ENCODE measurements around the gene PBX1.

Gene PBX1

DNA sequence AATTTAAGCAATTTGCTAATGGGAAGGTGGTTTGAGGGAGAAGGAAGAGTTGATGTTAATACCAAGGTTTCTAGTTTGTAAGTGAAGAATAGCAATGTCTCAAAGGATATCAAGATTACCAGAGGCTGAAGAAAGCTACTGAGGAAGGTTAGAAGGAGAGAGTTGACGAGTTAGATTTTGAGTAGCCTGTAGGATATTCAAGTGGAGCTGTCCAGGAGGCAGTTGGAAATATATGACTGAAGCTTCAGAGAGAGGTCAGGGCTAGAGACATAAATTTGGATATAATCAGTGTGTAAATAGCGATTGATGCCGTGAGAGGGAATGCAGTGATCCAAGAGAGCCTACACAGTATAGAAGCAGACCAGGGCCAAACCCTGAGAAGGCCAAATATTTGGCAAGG is 48.4 kb downstream of the PBX1 start:
- Histone ChIP-seq H3K4me1 (ENCODE audit: control insufficient read depth, low read length) (no peaks in the 10 kb centered on the region), H4K20me1 (ENCODE audit: control insufficient read depth, insufficient read depth, low read depth, low read length) (no peaks in the 10 kb centered on the region), H3K4me2 (ENCODE audit: low read length) (no peak overlapping the region), H3K4me3 (ENCODE audit: low read length) (no peak overlapping the region), H3K27me3 (ENCODE audit: control insufficient read depth, low read length) (0 out of 2 replicates have a peak, but pooled peaks cover 3% of the 10 kb centered on the region), H3K36me3 (ENCODE audit: control insufficient read depth, low read length) (no peaks in the 10 kb centered on the region), H3K79me2 (ENCODE audit: control insufficient read depth, low read length) (no peaks in the 10 kb centered on the region), H3K9me3 (ENCODE audit: control insufficient read depth, insufficient read depth, low read length) (no peaks in the 10 kb centered on the region), H3F3A (ENCODE audit: control insufficient read depth, insufficient read depth) (no peaks in the 10 kb centered on the region), H3K27ac (ENCODE audit: low read depth, low read length) (no peak overlapping the region), H3K9me2 (replicated peaks; ENCODE audit: control insufficient read depth, low read length) (no peaks in the 10 kb centered on the region)
- TF ChIP-seq, protein P1, sequence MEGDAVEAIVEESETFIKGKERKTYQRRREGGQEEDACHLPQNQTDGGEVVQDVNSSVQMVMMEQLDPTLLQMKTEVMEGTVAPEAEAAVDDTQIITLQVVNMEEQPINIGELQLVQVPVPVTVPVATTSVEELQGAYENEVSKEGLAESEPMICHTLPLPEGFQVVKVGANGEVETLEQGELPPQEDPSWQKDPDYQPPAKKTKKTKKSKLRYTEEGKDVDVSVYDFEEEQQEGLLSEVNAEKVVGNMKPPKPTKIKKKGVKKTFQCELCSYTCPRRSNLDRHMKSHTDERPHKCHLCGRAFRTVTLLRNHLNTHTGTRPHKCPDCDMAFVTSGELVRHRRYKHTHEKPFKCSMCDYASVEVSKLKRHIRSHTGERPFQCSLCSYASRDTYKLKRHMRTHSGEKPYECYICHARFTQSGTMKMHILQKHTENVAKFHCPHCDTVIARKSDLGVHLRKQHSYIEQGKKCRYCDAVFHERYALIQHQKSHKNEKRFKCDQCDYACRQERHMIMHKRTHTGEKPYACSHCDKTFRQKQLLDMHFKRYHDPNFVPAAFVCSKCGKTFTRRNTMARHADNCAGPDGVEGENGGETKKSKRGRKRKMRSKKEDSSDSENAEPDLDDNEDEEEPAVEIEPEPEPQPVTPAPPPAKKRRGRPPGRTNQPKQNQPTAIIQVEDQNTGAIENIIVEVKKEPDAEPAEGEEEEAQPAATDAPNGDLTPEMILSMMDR (IDR thresholded peaks at IDR 0.05; ENCODE audit: low read depth, low read length, poor library complexity, severe bottlenecking), result no peak
- no peak for TF ChIP-seq EZH2phosphoT487 (IDR thresholded peaks at IDR 0.05; ENCODE audit: borderline replicate concordance, low read length)

DNA sequence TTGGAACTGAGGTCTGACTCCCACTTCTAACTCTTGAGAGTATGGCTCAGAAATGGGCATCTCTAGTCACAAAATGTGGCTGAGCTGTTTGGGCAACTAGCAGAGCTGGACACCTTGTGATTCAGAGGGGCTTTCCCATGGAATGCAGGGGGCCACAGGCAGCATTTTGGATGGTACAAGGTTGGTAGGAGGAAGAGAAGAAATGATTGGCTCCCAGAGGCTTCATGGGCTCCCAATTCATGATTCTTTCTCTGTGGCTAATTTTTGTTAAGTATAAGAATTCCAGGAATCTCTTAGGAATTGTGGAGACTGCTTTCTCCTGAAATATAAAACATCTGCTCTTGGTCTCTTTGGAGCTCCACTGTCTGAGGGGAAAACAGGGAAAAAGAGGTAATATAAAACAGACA is 49.7 kb downstream of the PBX1 start:
- no peaks in the 10 kb centered on the region for H4K20me1 ChIP-seq (ENCODE audit: control insufficient read depth, insufficient read depth, low read depth, low read length)
- H3K27me3 ChIP-seq (ENCODE audit: control insufficient read depth, low read length), result no peaks in the 10 kb centered on the region
- H3K4me3 ChIP-seq (ENCODE audit: low read length), result no peak overlapping the region
- H3K4me1 ChIP-seq (ENCODE audit: control insufficient read depth, low read length), result no peaks in the 10 kb centered on the region
- no peaks in the 10 kb centered on the region for H3K79me2 ChIP-seq (ENCODE audit: control insufficient read depth, low read length)
- H3K36me3 ChIP-seq (ENCODE audit: control insufficient read depth, low read length), result no peaks in the 10 kb centered on the region
- no peaks in the 10 kb centered on the region for H3F3A ChIP-seq (ENCODE audit: control insufficient read depth, insufficient read depth)
- no peaks in the 10 kb centered on the region for H3K9me2 ChIP-seq (replicated peaks; ENCODE audit: control insufficient read depth, low read length)
- no peak for TF ChIP-seq EZH2phosphoT487 (IDR thresholded peaks at IDR 0.05; ENCODE audit: borderline replicate concordance, low read length)
- TF ChIP-seq, protein P1 (IDR thresholded peaks at IDR 0.05; ENCODE audit: low read depth, low read length, poor library complexity, severe bottlenecking), result no peak
- H3K4me2 ChIP-seq (ENCODE audit: low read length), result no peak overlapping the region
- H3K9me3 ChIP-seq (ENCODE audit: control insufficient read depth, insufficient read depth, low read length), result no peaks in the 10 kb centered on the region
- no peak overlapping the region for H3K27ac ChIP-seq (ENCODE audit: low read depth, low read length)

DNA sequence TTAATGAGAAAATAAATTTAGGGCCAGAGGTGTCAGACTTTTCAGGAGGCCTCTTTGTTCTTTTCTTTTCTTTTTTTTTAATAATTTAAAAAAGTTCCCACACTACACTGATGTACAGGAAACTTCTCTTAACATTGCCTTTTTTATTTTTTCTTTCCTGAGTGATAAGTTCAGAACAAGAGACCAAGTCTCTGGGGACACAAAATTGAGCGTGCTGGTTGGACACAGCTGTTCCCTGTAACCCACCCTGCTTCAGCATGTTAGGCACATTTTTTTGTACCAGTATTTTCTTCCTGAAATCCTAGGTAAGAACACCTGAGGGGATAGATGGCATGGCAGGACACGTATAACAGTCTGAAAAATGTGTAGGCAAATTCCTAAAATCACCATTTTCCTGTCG is 50.1 kb downstream of the PBX1 start:
- no peak overlapping the region for H3K4me3 ChIP-seq (ENCODE audit: low read length)
- no peak for TF ChIP-seq EZH2phosphoT487 (IDR thresholded peaks at IDR 0.05; ENCODE audit: borderline replicate concordance, low read length)
- TF ChIP-seq, protein P1 (IDR thresholded peaks at IDR 0.05; ENCODE audit: low read depth, low read length, poor library complexity, severe bottlenecking), result no peak
- no peak overlapping the region for H3K4me2 ChIP-seq (ENCODE audit: low read length)
- no peaks in the 10 kb centered on the region for H3K79me2 ChIP-seq (ENCODE audit: control insufficient read depth, low read length)
- no peak overlapping the region for H3K27ac ChIP-seq (ENCODE audit: low read depth, low read length)
- H3K27me3 ChIP-seq (ENCODE audit: control insufficient read depth, low read length), result no peaks in the 10 kb centered on the region
- H3K4me1 ChIP-seq (ENCODE audit: control insufficient read depth, low read length), result no peaks in the 10 kb centered on the region
- H4K20me1 ChIP-seq (ENCODE audit: control insufficient read depth, insufficient read depth, low read depth, low read length), result no peaks in the 10 kb centered on the region
- H3F3A ChIP-seq (ENCODE audit: control insufficient read depth, insufficient read depth), result no peaks in the 10 kb centered on the region
- H3K36me3 ChIP-seq (ENCODE audit: control insufficient read depth, low read length), result no peaks in the 10 kb centered on the region
- no peaks in the 10 kb centered on the region for H3K9me3 ChIP-seq (ENCODE audit: control insufficient read depth, insufficient read depth, low read length)
- no peaks in the 10 kb centered on the region for H3K9me2 ChIP-seq (replicated peaks; ENCODE audit: control insufficient read depth, low read length)

Data from DOHH2 (cell line).